Measurements from ENCODE around the gene KLHDC1. TPM values are rescaled to one million over a fixed set of nuclear protein-coding genes. Genes with fewer than 3 reads are reported as not detected.
"Not testable (repeated sequence)": the region's sequence is repeated elsewhere in the genome, so short reads cannot be mapped to it uniquely, and the experiment has no call there.

KLHDC1 gene
- total RNA-seq, 2 donors from 2014 or later = 6.5 to 11.8 TPM

DNA sequence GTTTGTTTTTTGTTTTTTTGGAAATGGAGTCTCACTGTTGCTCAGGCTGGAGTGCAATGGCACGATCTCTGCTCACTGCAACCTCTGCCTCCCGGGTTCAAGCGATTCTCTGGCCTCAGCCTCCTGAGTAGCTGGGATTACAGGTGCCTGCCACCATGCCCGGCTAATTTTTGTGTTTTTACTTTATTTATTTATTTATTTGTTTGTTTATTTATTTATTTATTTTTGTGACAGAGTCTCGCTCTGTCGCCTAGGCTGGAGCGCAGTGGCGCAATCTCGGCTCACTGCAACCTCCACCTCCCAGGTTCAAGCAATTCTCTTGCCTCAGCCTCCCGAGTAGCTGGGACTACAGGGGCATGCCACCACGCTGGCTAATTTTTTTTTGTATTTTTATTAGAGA lies 18.1 kb downstream of the KLHDC1 start:
- DNase-seq; ATAC-seq; intact Hi-C loops (cut with DNase I): not testable (repeated sequence)

DNA sequence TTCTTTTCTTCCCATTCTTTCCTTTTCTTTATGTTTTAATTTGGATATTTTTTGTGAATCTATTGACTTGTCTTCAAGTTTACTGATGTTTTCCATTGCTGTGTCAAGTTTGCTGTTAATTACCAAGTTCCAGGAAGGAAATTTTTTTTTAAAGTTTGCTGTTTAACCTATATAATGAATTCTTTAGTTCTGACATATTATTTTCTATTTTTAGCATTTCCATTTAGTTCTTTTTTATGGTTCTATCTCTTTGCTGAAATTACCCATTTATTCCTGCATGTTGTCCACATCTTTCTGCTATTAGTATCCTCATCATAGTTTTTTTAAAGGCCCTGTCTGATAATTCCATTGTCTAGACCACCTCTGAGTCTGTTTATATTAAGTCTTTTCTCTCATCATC lies 27.8 kb downstream of the KLHDC1 start:
- no peak for ATAC-seq
- DNase-seq = no peak
- intact Hi-C loops (cut with DNase I) = no loop called here

- DNase-seq; ATAC-seq; intact Hi-C loops (cut with DNase I): not testable (repeated sequence)
Measured at GRCh38 chr14:49721733-49722435, 29.0 kb downstream of the KLHDC1 start.

DNA sequence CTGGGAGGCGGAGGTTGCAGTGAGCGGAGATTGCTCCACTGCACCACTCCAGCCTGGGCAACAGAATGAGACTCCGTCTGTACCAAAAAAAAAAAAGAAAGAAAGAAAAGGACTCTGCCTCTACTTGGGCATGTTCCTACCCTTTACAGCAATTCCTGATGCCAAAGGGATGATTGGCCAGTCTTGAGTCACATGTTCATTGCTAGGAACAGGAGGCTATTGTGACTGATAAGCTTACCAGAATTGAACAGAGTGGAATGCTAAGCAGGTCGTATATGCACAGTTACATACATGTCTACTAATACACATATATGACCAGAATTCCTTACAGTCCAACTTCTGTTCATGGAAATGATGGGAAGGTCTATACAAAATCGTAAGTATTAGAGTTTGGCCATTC lies 34.3 kb downstream of the KLHDC1 start:
- ATAC-seq (no peak), DNase-seq (no peak)
- intact Hi-C loops (cut with DNase I) = no loop called here

- DNase-seq (no peak), ATAC-seq (no peak)
- intact Hi-C loops (cut with DNase I) = no loop called here
Measured at GRCh38 chr14:49732896-49733295, 40.0 kb downstream of the KLHDC1 start.

DNA sequence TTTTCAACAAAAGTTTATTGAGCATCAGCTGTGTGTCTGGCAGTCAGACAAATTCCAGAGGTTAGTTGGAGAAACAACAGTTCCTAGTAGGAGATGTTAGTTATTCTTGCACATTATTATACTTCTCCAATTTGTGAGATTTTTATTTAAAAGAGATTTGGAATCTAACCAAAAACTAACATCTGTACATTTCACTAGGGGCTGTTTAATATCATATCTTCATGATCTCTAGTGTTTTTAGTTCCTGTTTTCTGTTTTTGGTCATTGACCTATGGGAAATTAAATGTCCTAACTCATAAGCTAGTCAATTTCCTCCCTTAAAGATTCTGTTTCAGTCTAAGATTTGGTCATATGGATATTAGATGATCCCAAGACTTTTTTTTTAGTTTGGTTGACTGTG lies 40.9 kb downstream of the KLHDC1 start:
- no peak for ATAC-seq
- intact Hi-C loops (cut with DNase I) = no loop called here

DNA sequence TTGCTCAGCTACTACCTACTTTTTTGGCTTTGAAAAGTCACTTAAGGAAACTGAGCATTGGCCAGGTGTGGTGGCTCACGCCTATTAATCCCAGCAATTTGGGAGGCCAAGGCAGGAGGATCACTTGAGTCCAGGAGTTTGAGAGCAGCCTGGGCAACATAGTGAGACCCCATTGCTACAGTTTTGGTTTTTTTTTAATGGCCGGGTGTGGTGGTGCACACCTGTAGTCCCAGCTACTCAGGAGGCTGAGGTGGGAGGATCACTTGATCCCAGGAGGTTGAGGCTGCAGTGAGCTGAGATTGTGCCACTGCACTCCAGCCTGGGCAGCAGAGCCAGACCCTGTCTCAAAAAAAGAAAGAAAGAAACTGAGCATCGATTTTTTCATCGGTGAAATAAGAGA lies 42.7 kb downstream of the KLHDC1 start:
- ATAC-seq; intact Hi-C loops (cut with DNase I); DNase-seq: not testable (repeated sequence)

More for the DNA sequence above, 40.9 kb downstream of the KLHDC1 start:
- DNase-seq = no peak

DNA sequence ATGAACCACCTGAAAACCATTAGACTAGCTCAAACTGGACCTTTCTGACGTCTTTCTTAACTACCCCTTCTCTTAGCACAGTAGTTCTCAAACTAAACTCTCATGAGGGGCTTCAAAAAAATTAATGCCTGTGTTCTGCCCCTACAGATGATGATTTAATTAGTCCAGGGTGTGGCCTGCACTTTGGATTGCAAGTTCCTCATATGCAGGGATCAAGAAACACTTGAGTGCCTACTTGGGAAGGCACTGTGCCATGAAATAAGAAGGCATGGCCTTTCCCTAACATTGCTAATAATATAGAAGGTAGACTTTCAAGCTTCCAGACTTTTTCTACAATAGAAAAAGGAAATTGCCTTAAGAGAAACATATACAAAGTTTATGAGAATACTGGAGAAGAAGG lies 52.3 kb downstream of the KLHDC1 start:
- DNase-seq (no peak), ATAC-seq (no peak)
- intact Hi-C loops (cut with DNase I) = no loop called here

GRCh38 chr14:49746476-49746875 lies 53.6 kb downstream of the KLHDC1 start:
- ATAC-seq; DNase-seq; intact Hi-C loops (cut with DNase I): not testable (repeated sequence)

DNA sequence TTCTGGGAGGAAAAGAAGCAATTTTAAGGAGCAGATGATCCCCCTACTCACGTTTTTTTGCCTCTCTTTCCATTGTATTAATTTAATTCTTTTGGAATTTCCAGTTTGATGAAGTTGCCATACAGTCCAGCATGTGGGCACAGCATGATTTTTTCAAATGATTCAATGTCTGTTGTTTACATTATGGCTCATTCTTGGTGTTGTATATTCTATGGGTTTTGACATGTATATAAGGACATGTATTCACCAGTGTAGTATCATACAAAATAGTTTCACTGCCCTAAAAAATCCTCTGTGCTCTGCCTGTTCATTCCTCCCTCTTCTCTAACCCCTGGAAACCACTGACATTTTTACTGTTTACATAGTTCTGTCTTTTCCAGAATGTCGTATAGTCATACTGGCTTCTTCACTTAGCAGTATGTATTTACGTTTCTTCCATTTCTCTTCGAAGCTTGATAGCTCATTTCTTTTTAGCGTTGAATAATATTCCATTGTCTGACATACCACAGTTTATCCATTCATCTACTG lies 61.7 kb downstream of the KLHDC1 start:
- intact Hi-C loops (cut with DNase I) = no loop called here
- ATAC-seq (no peak), DNase-seq (no peak)

- intact Hi-C loops (cut with DNase I) = no loop called here
Measured at GRCh38 chr14:49755378-49755777, 62.5 kb downstream of the KLHDC1 start.

GRCh38 chr14:49761839-49762551 lies 69.1 kb downstream of the KLHDC1 start:
- no peak for DNase-seq
- intact Hi-C loops (cut with DNase I) = loop anchor here in 1 of 2 donors (10.0 kb wide), 1 partner anchor 67 kb away; the partner anchor contains the start of gene KLHDC1
- peak in 1 of 2 donors; percentile 15 for ATAC-seq

More at GRCh38 chr14:49755378-49755777, 62.5 kb downstream of the KLHDC1 start:
- ATAC-seq = no peak
- no peak for DNase-seq

DNA sequence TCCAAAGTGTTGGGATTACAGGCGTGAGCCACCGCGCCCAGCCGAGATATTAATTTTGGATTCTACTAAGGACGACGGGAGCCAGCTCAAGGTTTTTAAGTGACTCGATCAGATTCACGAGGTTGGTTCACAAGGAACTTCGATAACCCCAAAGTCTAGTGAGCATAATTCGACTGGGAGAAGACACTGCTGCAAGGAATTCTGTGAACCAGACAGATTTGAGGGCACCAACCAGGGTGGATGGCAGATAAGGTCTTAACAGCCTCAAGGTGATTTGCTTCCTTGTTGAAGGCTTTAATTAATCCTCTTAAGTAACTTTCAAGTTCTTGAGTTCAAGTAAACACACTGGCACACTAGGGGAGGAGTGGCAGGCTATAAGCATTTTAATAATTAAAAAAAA lies 73.9 kb downstream of the KLHDC1 start:
- no peak for ATAC-seq
- DNase-seq = no peak
- intact Hi-C loops (cut with DNase I) = loop anchor here in 1 of 2 donors (10.0 kb wide), 1 partner anchor 72 kb away; the partner anchor contains the start of gene KLHDC1

DNA sequence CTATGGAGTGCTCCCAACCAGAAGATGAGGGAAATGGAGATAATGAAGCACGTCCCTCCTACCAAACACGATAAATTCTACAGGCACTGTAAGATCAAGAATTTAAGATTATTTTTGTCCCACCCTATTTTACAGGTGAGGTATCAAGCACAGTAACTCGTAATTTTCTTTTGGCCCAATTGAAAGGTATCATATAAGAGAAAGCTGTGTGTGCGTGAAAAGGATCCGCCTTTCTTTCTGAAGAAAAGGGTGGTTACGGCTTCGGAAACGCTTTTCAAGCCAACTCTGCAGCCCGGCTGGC lies 74.3 kb downstream of the KLHDC1 start:
- DNase-seq (no peak), ATAC-seq (no peak)
- intact Hi-C loops (cut with DNase I) = loop anchor here in 1 of 2 donors (10.0 kb wide), 1 partner anchor 72 kb away; the partner anchor contains the start of gene KLHDC1

GRCh38 chr14:49767571-49768300 lies 74.8 kb downstream of the KLHDC1 start, which contains the start of gene KLHDC2:
Gene KLHDC2, plus strand, starts transcription at chr14:49768153. Its CDS starts 316 bp downstream, at chr14:49768469.
- intact Hi-C loops (cut with DNase I) = loop anchor here in 1 of 2 donors (10.0 kb wide), 1 partner anchor 73 kb away; the partner anchor contains the start of gene KLHDC1
- ATAC-seq = peak; percentile 95 to 97

DNA sequence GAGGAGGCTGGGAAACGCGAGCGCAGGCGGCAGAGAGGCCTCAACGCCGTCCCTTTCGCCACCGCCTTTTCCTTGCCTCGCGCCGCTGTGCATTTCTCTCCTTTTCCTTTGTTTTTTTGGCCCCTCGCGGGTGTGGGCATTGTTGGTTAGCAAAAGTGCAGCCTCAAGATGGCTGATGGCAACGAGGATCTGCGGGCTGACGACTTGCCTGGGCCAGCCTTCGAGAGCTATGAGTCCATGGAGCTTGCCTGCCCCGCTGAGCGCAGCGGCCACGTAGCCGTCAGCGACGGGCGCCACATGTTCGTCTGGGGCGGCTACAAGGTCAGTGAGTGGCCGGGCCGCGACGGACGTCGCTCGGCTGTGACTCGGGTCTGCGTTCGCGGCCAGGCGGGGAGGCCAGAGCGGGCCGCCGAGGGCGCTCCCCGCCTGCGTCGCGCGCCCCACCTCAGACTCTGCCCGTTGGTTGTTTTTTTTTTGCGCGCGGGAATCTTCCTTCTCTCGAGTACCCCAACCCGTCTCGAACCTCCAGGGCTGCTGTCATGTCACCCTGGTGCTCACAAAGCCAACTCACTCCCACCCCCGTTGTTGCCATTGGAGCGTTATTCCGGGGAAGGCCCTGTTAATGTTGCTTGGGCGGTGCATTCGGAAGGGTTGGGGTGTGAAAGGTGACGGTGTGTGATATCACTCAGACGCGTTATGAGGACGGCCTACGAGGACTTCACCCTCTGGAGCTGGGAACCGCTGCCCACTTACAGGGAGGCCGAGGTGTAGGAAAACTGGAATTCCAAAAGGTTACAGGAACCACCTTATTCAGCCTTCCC lies 75.6 kb downstream of the KLHDC1 start:
- intact Hi-C loops (cut with DNase I) = loop anchor here in 1 of 2 donors (10.0 kb wide), 1 partner anchor 74 kb away; the partner anchor contains the start of gene KLHDC1
- DNase-seq (peak; percentile 53), ATAC-seq (peak; percentile 41 to 55)

More at GRCh38 chr14:49767571-49768300, 74.8 kb downstream of the KLHDC1 start, which contains the start of gene KLHDC2:
- peak; percentile 92 for DNase-seq

- ATAC-seq = no peak
- intact Hi-C loops (cut with DNase I) = loop anchor here in 1 of 2 donors (10.0 kb wide), 1 partner anchor 74 kb away; the partner anchor contains the start of gene KLHDC1
Measured at GRCh38 chr14:49769171-49769570, 76.3 kb downstream of the KLHDC1 start.

GRCh38 chr14:49769581-49770211 lies 76.8 kb downstream of the KLHDC1 start:
- no peak for ATAC-seq
- no peak for DNase-seq
- intact Hi-C loops (cut with DNase I) = loop anchor here in 1 of 2 donors (5.0 to 10.0 kb wide), 2 partner anchors 75 to 137 kb away; partner anchors contain the start of gene KLHDC1

More at GRCh38 chr14:49769171-49769570, 76.3 kb downstream of the KLHDC1 start:
- DNase-seq = no peak
